Adrenal gland (tissue), 12 donors: ENCODE results near the gene NOP16. TPM values are rescaled to one million over a fixed set of nuclear protein-coding genes. Genes with fewer than 3 reads are reported as not detected.

Experiments used
- DNase-seq, 7 donors: peaks; one replicate each; pipeline ENCODE4 v3.0.0-alpha.2; 2019 to 2020
- H3K27ac ChIP-seq, 5 donors: fragments of 200-600 bp; sonication (generic) in 4 of 5; 1 replicate in 3 of 5; 2 replicates in 2 of 5; pipeline versions ENCODE4 v1.5.1 to v1.8.0; 2016 to 2020; ENCODE audit warnings: mild to moderate bottlenecking in 1 of 5
- H3K27me3 ChIP-seq: fragments of 200-600 bp; 2 replicates; pipeline ENCODE4 v1.8.0; 2021
- H3K36me3 ChIP-seq, 2 donors: fragments of 200-600 bp; replicated peaks in 1 of 2; 1 replicate in 1 of 2; 2 replicates in 1 of 2; pipeline versions ENCODE4 v1.5.1 to v1.8.0; 2018 to 2022
- H3K4me1 ChIP-seq, 2 donors: fragments of 200-600 bp; replicated peaks in 1 of 2; 1 replicate in 1 of 2; 2 replicates in 1 of 2; pipeline versions ENCODE4 v1.5.1 to v1.8.0; 2018 to 2021
- H3K4me3 ChIP-seq, 4 donors: fragments of 200-600 bp; sonication (generic) in 3 of 4; one replicate each; pipeline ENCODE4 v1.5.1; 2016 to 2018
- H3K9me3 ChIP-seq, 3 donors: fragments of 200-600 bp; sonication (generic) in 1 of 3; replicated peaks in 1 of 3; 1 replicate in 2 of 3; 2 replicates in 1 of 3; pipeline versions ENCODE4 v1.5.1 to v1.8.0; 2016 to 2021
- CTCF ChIP-seq, 6 experiments: fragments of 450-650 bp in 4 of 6; fragments of 200-600 bp in 2 of 6; sonication (generic) in 1 of 6; IDR thresholded peaks; 1 replicate in 5 of 6; 2 replicates in 1 of 6; pipeline versions ENCODE4 v1.5.1 to v1.8.0; 2016 to 2021; ENCODE audit warnings: antibody characterized with exemption in 6 of 6, mild to moderate bottlenecking in 2 of 6, moderate library complexity in 1 of 6
- POLR2A ChIP-seq, 2 donors: fragments of 450-650 bp; IDR thresholded peaks; one replicate each; pipeline ENCODE4 v1.6.1; 2017; ENCODE audit warnings: antibody characterized with exemption in 2 of 2, mild to moderate bottlenecking in 2 of 2, moderate library complexity in 1 of 2
- WGBS, 4 donors: extraction: QIAGEN DNeasy Blood & Tissue Kit in 2 of 4; methylation state at CpG; one replicate each; pipeline versions ENCODE4 v1.1.5 to v1.1.7; 2013 to 2017; 5-methylcytosine and 5-hydroxymethylcytosine counted together
- intact Hi-C, 2 donors: fragments of 100-400 bp; cut with DNase I; formaldehyde crosslinking; loops; one replicate each; pipeline versions ENCODE4 v1.14.1 to v1.15.0; 2022 to 2023
- polyA plus RNA-seq, 3 donors: library from polyadenylated mRNA; stranded (reverse); fragments of 200-250 nt in 2 of 3; fragments of 350-450 nt in 1 of 3; fragmentation: Illumina TruSeq in 1 of 3; extraction: RNeasy Lipid Tissue Mini Kit (QIAGEN cat#74804) in 1 of 3; gene quantifications; one replicate each; pipeline ENCODE4 v1.2.3, GENCODE V29; 2013 to 2014
- total RNA-seq, 9 donors: library from RNA; depleted of rRNA in 4 of 9; stranded (reverse); fragments of >200 nt in 4 of 9; fragments of 120-200 nt in 1 of 9; fragmentation: NEBNext Ultra II Directional in 1 of 9; extraction: Animal tissue kit (Norgen Biotek cat#: 25700) in 1 of 9; gene quantifications; one replicate each; pipeline versions ENCODE4 v1.1.0 to v1.2.4, GENCODE V29; 2013 to 2023
- donor health status: healthy with polysubstance abuse.
- donor health status: Bipolar disorder and iron deficiency.
- donor health status: DM: yes; HTN: yes; CAD: no.
- donor health status: DM: no; HTN: no; CAD: no.
- donor health status: DM: no; HTN: no; CAD: no.
- donor health status: DM: yes; HTN: yes; CAD: no.

NOP16 gene
- total and polyA plus RNA-seq, 12 donors, result 6.2 to 62.1 (median 26.5) TPM

GRCh38 chr5:176407456-176408251, 19.3 kb upstream of the NOP16 start:
- H3K27me3 ChIP-seq, result no peaks in the 10 kb centered on the region
- H3K4me1 ChIP-seq, result peaks cover 19 to 24% of the 10 kb centered on the region in 2 donors
- peaks cover 0 to 39% of the 10 kb centered on the region in 2 donors for H3K36me3 ChIP-seq
- intact Hi-C loops, result no loop called here
- TF ChIP-seq CTCF (IDR thresholded peaks at IDR 0.05) (no peak), POLR2A (IDR thresholded peaks at IDR 0.05) (no peak)
- DNase-seq, result peak in 2 of 7 donors; percentile 10 to 48
- H3K9me3 ChIP-seq, result no peaks in the 10 kb centered on the region
- H3K27ac ChIP-seq, result peak overlapping the region in 1 of 5 donors; percentile 37
- WGBS, 4 donors, result 86 to 98% (median 92%) methylated on average over 6 of the region's 6 CpGs
- no peak overlapping the region for H3K4me3 ChIP-seq

- Histone ChIP-seq H3K4me1 (peaks cover 12 to 15% of the 10 kb centered on the region in 2 donors), H3K27me3 (no peaks in the 10 kb centered on the region), H3K9me3 (no peaks in the 10 kb centered on the region), H3K4me3 (no peak overlapping the region), H3K27ac (no peak overlapping the region), H3K36me3 (peaks cover 0 to 39% of the 10 kb centered on the region in 2 donors)
- WGBS, 4 donors, result 84 to 91% (median 87%) methylated on average over 9 of the region's 9 CpGs
- intact Hi-C loops, result no loop called here
- no peak for TF ChIP-seq CTCF (IDR thresholded peaks at IDR 0.05)
- no peak for TF ChIP-seq POLR2A (IDR thresholded peaks at IDR 0.05)
- peak in 3 of 7 donors; percentile 5 to 37 (median 9) for DNase-seq
Observed at GRCh38 chr5:176406436-176407052, 18.1 kb upstream of the NOP16 start.

GRCh38 chr5:176405656-176406435, 17.4 kb upstream of the NOP16 start:
- Histone ChIP-seq H3K27ac (no peak overlapping the region), H3K4me1 (peaks cover 5 to 8% of the 10 kb centered on the region in 2 donors), H3K36me3 (peaks cover 0 to 39% of the 10 kb centered on the region in 2 donors), H3K27me3 (no peaks in the 10 kb centered on the region), H3K4me3 (no peak overlapping the region), H3K9me3 (no peaks in the 10 kb centered on the region)
- DNase-seq, result no peak
- TF ChIP-seq CTCF (IDR thresholded peaks at IDR 0.05) (no peak), POLR2A (IDR thresholded peaks at IDR 0.05) (no peak)
- intact Hi-C loops, result no loop called here
- 83 to 92% (median 90%) methylated on average over 18 to 20 of the region's 20 CpGs for whole genome bisulfite sequencing, 4 donors
